T-cell (primary cell): ENCODE measurements around the gene PBX4. TPM values are rescaled to one million over a fixed set of nuclear protein-coding genes. Genes with fewer than 3 reads are reported as not detected.

ENCODE experiments used
- ATAC-seq, 4 experiments: fragments of 200-7000 bp in 3 of 4; fragments of 150-1000 bp in 1 of 4; cut with Tn5 transposase; replicated peaks in 1 of 4; 1 replicate in 3 of 4; 2 replicates in 1 of 4; pipeline ENCODE4 v1.10.0; 2021; ENCODE audit warnings: moderate library complexity in 3 of 4, mild to moderate bottlenecking in 2 of 4, moderate number of reproducible peaks in 1 of 4
- CTCF ChIA-PET, 2 donors: fragments of 300-600 bp; sonication (Branson Sonifier 250); formaldehyde crosslinking; loops; one replicate each; lab custom pipeline; 2022; ENCODE audit warnings: antibody characterized with exemption in 2 of 2; lab: Charles Lee
- POLR2A ChIA-PET, 2 donors: fragments of 300-600 bp; sonication (Branson Sonifier 250); formaldehyde crosslinking; loops; one replicate each; lab custom pipeline; 2022; ENCODE audit warnings: antibody characterized with exemption in 2 of 2; lab: Charles Lee
- DNase-seq, 35 experiments: peaks; one replicate each; pipeline versions ENCODE4 v3.0.0 to v3.0.0-alpha.2; 2013 to 2023
- H3K27ac ChIP-seq: one replicate; pipeline ENCODE4 v1.5.1; 2013; ENCODE audit warnings: low read length
- H3K27me3 ChIP-seq, 2 experiments: replicated peaks in 1 of 2; 1 replicate in 1 of 2; 2 replicates in 1 of 2; pipeline versions ENCODE4 v1.6.1 to v1.7.0; 2013; ENCODE audit warnings: low read length in 1 of 2, mixed read lengths in 1 of 2; ENCODE audit not compliant: control insufficient read depth in 2 of 2, insufficient read depth in 2 of 2; ENCODE audit errors: extremely low read depth in 1 of 2
- H3K36me3 ChIP-seq, 2 donors: 1 replicate in 1 of 2; 2 replicates in 1 of 2; pipeline versions ENCODE4 v1.6.1 to v1.7.0; 2013; ENCODE audit warnings: low read length in 1 of 2; ENCODE audit not compliant: control insufficient read depth in 2 of 2, insufficient read depth in 1 of 2; ENCODE audit errors: extremely low read depth in 1 of 2
- H3K4me1 ChIP-seq, 2 experiments: 1 replicate in 1 of 2; 2 replicates in 1 of 2; pipeline versions ENCODE4 v1.6.1 to v1.7.0; 2013; ENCODE audit warnings: low read length in 2 of 2, mixed read lengths in 1 of 2; ENCODE audit not compliant: insufficient read depth in 2 of 2, control insufficient read depth in 1 of 2; ENCODE audit errors: extremely low read depth in 1 of 2
- H3K4me3 ChIP-seq, 2 donors: 1 replicate in 1 of 2; 2 replicates in 1 of 2; pipeline versions ENCODE4 v1.5.1 to v1.7.0; 2013; ENCODE audit warnings: mild to moderate bottlenecking in 2 of 2, low read length in 1 of 2, moderate library complexity in 1 of 2; ENCODE audit not compliant: control insufficient read depth in 1 of 2; ENCODE audit errors: extremely low read depth in 1 of 2
- H3K9me3 ChIP-seq: 2 replicates; pipeline ENCODE4 v1.7.0; 2013
- H3K27ac Mint-ChIP-seq, 2 donors: one replicate each; pipeline ENCODE4 v1.8.0; 2020 to 2021; ENCODE audit warnings: mild to moderate bottlenecking in 2 of 2, mixed read lengths in 2 of 2
- H3K27me3 Mint-ChIP-seq, 2 donors: one replicate each; pipeline ENCODE4 v1.8.0; 2021 to 2022; ENCODE audit warnings: mixed read lengths in 2 of 2
- H3K36me3 Mint-ChIP-seq: one replicate; pipeline ENCODE4 v1.8.0; 2021; ENCODE audit warnings: mixed read lengths
- H3K4me1 Mint-ChIP-seq, 3 donors: one replicate each; pipeline ENCODE4 v1.8.0; 2020 to 2022; ENCODE audit warnings: mixed read lengths in 3 of 3, mild to moderate bottlenecking in 1 of 3
- H3K4me3 Mint-ChIP-seq, 3 donors: one replicate each; pipeline ENCODE4 v1.8.0; 2020 to 2022; ENCODE audit warnings: mild to moderate bottlenecking in 3 of 3, mixed read lengths in 3 of 3, moderate library complexity in 3 of 3
- H3K9me3 Mint-ChIP-seq, 3 donors: one replicate each; pipeline ENCODE4 v1.8.0; 2020 to 2022; ENCODE audit warnings: mixed read lengths in 3 of 3
- WGBS: methylation state at CpG from one replicate; pipeline ENCODE4 v1.1.5; 2013; ENCODE audit warnings: missing lambda C conversion rate; ENCODE audit not compliant: insufficient coverage; 5-methylcytosine and 5-hydroxymethylcytosine counted together
- total RNA-seq, 35 experiments: library from RNA in 6 of 35; stranded (reverse) in 6 of 35; fragments of 120-200 nt in 1 of 35; gene quantifications; one replicate each; pipeline versions ENCODE4 v1.2.1 to v1.2.4 and lab custom pipeline; 2013 to 2026

The PBX4 gene
- total RNA-seq, 5 donors from 2014 or later (not counting 1 experiment from before 2014, with no cell fraction given) = 40.9 to 48.3 (median 42.7) TPM

- no peak overlapping the region for H3K4me3 Mint-ChIP-seq
- DNase-seq = no peak
- no peak overlapping the region for H3K27ac Mint-ChIP-seq
- H3K4me1 Mint-ChIP-seq = peaks cover 20 to 46% (median 27%) of the 10 kb centered on the region in 3 donors
- WGBS = 93% methylated on average over 34 of the region's 34 CpGs
- ChIA-PET POLR2A (no interaction called here), CTCF (interaction anchor here in 1 of 2 donors (0.6 kb wide), 1 partner anchor 18 kb away, joined by 4 read pairs; no protein-coding TSS in a partner anchor)
- no peak for ATAC-seq
- Histone ChIP-seq H3K4me3 (no peak overlapping the region), H3K27me3 (peaks cover 0 to 19% of the 10 kb centered on the region in 2 experiments), H3K27ac (no peak overlapping the region), H3K9me3 (no peaks in the 10 kb centered on the region), H3K36me3 (peaks cover 0 to 2% of the 10 kb centered on the region in 2 donors), H3K4me1 (peaks cover under 1 to 45% of the 10 kb centered on the region in 2 experiments)
- no peaks in the 10 kb centered on the region for H3K9me3 Mint-ChIP-seq
- no peaks in the 10 kb centered on the region for H3K36me3 Mint-ChIP-seq
- peaks cover 0 to 10% of the 10 kb centered on the region in 2 donors for H3K27me3 Mint-ChIP-seq
These were observed 82.9 kb downstream of the PBX4 start for GRCh38 chr19:19535311-19536191.

GRCh38 chr19:19534556-19535265 lies 83.8 kb downstream of the PBX4 start:
- H3K4me3 Mint-ChIP-seq = no peak overlapping the region
- DNase-seq (no peak), ATAC-seq (no peak)
- ChIA-PET POLR2A (no interaction called here), CTCF (interaction anchor here in 1 of 2 donors (0.6 kb wide), 1 partner anchor 19 kb away, joined by 4 read pairs; no protein-coding TSS in a partner anchor)
- H3K27ac ChIP-seq = no peak overlapping the region
- no peaks in the 10 kb centered on the region for H3K36me3 Mint-ChIP-seq
- 94% methylated on average over 25 of the region's 27 CpGs for WGBS
- H3K4me1 Mint-ChIP-seq = peaks cover 19 to 45% (median 26%) of the 10 kb centered on the region in 3 donors
- H3K27me3 Mint-ChIP-seq = peaks cover 0 to 10% of the 10 kb centered on the region in 2 donors
- peaks cover under 1 to 2% of the 10 kb centered on the region in 2 donors for H3K36me3 ChIP-seq
- H3K27ac Mint-ChIP-seq = peak overlapping the region in 1 of 2 donors; percentile 50
- H3K9me3 Mint-ChIP-seq = no peaks in the 10 kb centered on the region
- H3K27me3 ChIP-seq = peaks cover 0 to 15% of the 10 kb centered on the region in 2 experiments
- no peaks in the 10 kb centered on the region for H3K9me3 ChIP-seq
- peaks cover 0 to 38% of the 10 kb centered on the region in 2 experiments for H3K4me1 ChIP-seq
- H3K4me3 ChIP-seq = no peak overlapping the region

GRCh38 chr19:19533841-19534240 lies 84.6 kb downstream of the PBX4 start:
- ChIA-PET CTCF (no interaction called here), POLR2A (no interaction called here)
- H3K9me3 ChIP-seq = no peaks in the 10 kb centered on the region
- Mint-ChIP-seq H3K27ac (peak overlapping the region; percentile 50 to 55), H3K9me3 (no peaks in the 10 kb centered on the region), H3K27me3 (peaks cover 0 to 7% of the 10 kb centered on the region in 2 donors), H3K4me1 (peaks cover 18 to 36% (median 21%) of the 10 kb centered on the region in 3 donors), H3K36me3 (peaks cover 3% of the 10 kb centered on the region), H3K4me3 (no peak overlapping the region)
- ATAC-seq = no peak
- H3K4me1 ChIP-seq = peaks cover 0 to 31% of the 10 kb centered on the region in 2 experiments
- H3K4me3 ChIP-seq = no peak overlapping the region
- DNase-seq = no peak
- peaks cover 0 to 9% of the 10 kb centered on the region in 2 experiments for H3K27me3 ChIP-seq
- peaks cover 2 to 6% of the 10 kb centered on the region in 2 donors for H3K36me3 ChIP-seq
- 93% methylated on average over 6 of the region's 6 CpGs for WGBS
- H3K27ac ChIP-seq = no peak overlapping the region

- ATAC-seq = peak in 1 of 4 experiments; percentile 14
- no peak overlapping the region for H3K4me3 ChIP-seq
- WGBS = 75% methylated on average over 11 of the region's 14 CpGs
- ChIA-PET POLR2A (no interaction called here), CTCF (interaction anchor here (0.6 to 2.2 kb wide), 11 partner anchors 17 to 335 kb away, joined by 3 to 10 read pairs (median 6); partner anchors contain the start of genes GMIP (in 1 of the 2) and NDUFA13 (in 1 of the 2))
- Mint-ChIP-seq H3K36me3 (peaks cover 3% of the 10 kb centered on the region), H3K9me3 (no peaks in the 10 kb centered on the region), H3K4me1 (peaks cover 13 to 31% (median 16%) of the 10 kb centered on the region in 3 donors), H3K4me3 (no peak overlapping the region), H3K27me3 (peaks cover 0 to 2% of the 10 kb centered on the region in 2 donors), H3K27ac (peak overlapping the region in 1 of 2 donors; percentile 55)
- DNase-seq = no peak
- peaks cover 0 to 5% of the 10 kb centered on the region in 2 experiments for H3K27me3 ChIP-seq
- no peaks in the 10 kb centered on the region for H3K9me3 ChIP-seq
- peaks cover 0 to 23% of the 10 kb centered on the region in 2 experiments for H3K4me1 ChIP-seq
- H3K36me3 ChIP-seq = peaks cover 5 to 11% of the 10 kb centered on the region in 2 donors
- no peak overlapping the region for H3K27ac ChIP-seq
These were observed 85.4 kb downstream of the PBX4 start for GRCh38 chr19:19532806-19533701.

- no peak overlapping the region for H3K27ac ChIP-seq
- Mint-ChIP-seq H3K4me1 (peaks cover 9 to 25% (median 12%) of the 10 kb centered on the region in 3 donors), H3K36me3 (peaks cover 3% of the 10 kb centered on the region), H3K9me3 (no peaks in the 10 kb centered on the region), H3K27ac (peak overlapping the region; percentile 71 to 84), H3K27me3 (peaks cover 0 to 2% of the 10 kb centered on the region in 2 donors), H3K4me3 (no peak overlapping the region)
- H3K9me3 ChIP-seq = no peaks in the 10 kb centered on the region
- H3K4me1 ChIP-seq = peaks cover 0 to 15% of the 10 kb centered on the region in 2 experiments
- 29% methylated on average over 40 of the region's 48 CpGs for WGBS
- peak; percentile 83 to 87 (median 86) for ATAC-seq
- POLR2A ChIA-PET = interaction anchor here (0.5 to 0.6 kb wide), 3 partner anchors 231 to 398 kb away, joined by 3 to 10 read pairs (median 3); no protein-coding TSS in a partner anchor
- H3K4me3 ChIP-seq = no peak overlapping the region
- CTCF ChIA-PET = interaction anchor here (0.6 to 2.2 kb wide), 16 partner anchors 9 to 443 kb away, joined by 3 to 10 read pairs (median 6); partner anchors contain the start of genes GMIP (in 1 of the 2) and NDUFA13 (in 1 of the 2)
- peaks cover 10 to 20% of the 10 kb centered on the region in 2 donors for H3K36me3 ChIP-seq
- no peaks in the 10 kb centered on the region for H3K27me3 ChIP-seq
- DNase-seq = peak; percentile 52 to 92 (median 81)
These were observed 86.3 kb downstream of the PBX4 start for GRCh38 chr19:19531951-19532805.
